Astrocyte (in vitro differentiated cells and primary cell): ENCODE measurements around the gene ATG101. TPM values are rescaled to one million over a fixed set of nuclear protein-coding genes. Genes with fewer than 3 reads are reported as not detected.

Experiments used
- DNase-seq: peaks from one replicate; pipeline ENCODE4 v3.0.0-alpha.2; 2010; ENCODE audit warnings: low read depth
- FAIRE-seq: peaks from 2 replicates; lab custom pipeline; 2011; peaks lifted over from hg19 to GRCh38; lab: Jason Lieb, UNC
- H2AFZ ChIP-seq: 2 replicates; pipeline ENCODE4 v1.6.0; 2012; ENCODE audit warnings: low read depth, low read length, inconsistent platforms
- H3K27ac ChIP-seq: 2 replicates; pipeline ENCODE4 v1.5.1; 2011; ENCODE audit warnings: low read depth, low read length, inconsistent platforms
- H3K27me3 ChIP-seq: 2 replicates; pipeline ENCODE4 v1.6.0; 2011; ENCODE audit warnings: low read length, inconsistent platforms; ENCODE audit not compliant: insufficient read depth
- H3K36me3 ChIP-seq: 2 replicates; pipeline ENCODE4 v1.5.1; 2011; ENCODE audit warnings: low read length, inconsistent platforms; ENCODE audit not compliant: insufficient read depth
- H3K4me1 ChIP-seq: 2 replicates; pipeline ENCODE4 v1.5.1; 2011; ENCODE audit warnings: low read length, inconsistent platforms; ENCODE audit not compliant: insufficient read depth
- H3K4me2 ChIP-seq: 2 replicates; pipeline ENCODE4 v1.6.0; 2012; ENCODE audit warnings: low read length, inconsistent platforms
- H3K4me3 ChIP-seq: 2 replicates; pipeline ENCODE4 v1.5.1; 2011; ENCODE audit warnings: low read depth, mild to moderate bottlenecking, low read length, inconsistent platforms; ENCODE audit not compliant: insufficient read depth
- H3K79me2 ChIP-seq: 2 replicates; pipeline ENCODE4 v1.6.0; 2012; ENCODE audit warnings: mild to moderate bottlenecking, low read length, inconsistent platforms; ENCODE audit not compliant: insufficient read depth
- H3K9ac ChIP-seq: 2 replicates; pipeline ENCODE4 v1.6.0; 2012; ENCODE audit warnings: mild to moderate bottlenecking, low read length, inconsistent platforms
- H3K9me3 ChIP-seq: 2 replicates; pipeline ENCODE4 v1.5.1; 2012; ENCODE audit warnings: low read depth, mild to moderate bottlenecking, low read length, inconsistent platforms; ENCODE audit not compliant: insufficient read depth
- H4K20me1 ChIP-seq: 2 replicates; pipeline ENCODE4 v1.6.0; 2012; ENCODE audit warnings: low read length, inconsistent platforms; ENCODE audit not compliant: insufficient read depth
- H3K27ac Mint-ChIP-seq: one replicate; pipeline ENCODE4 v1.8.0; 2021; ENCODE audit warnings: mild to moderate bottlenecking, mixed read lengths; ENCODE audit not compliant: unreplicated experiment
- H3K27me3 Mint-ChIP-seq: one replicate; pipeline ENCODE4 v1.8.0; 2021; ENCODE audit warnings: low read depth, mixed read lengths; ENCODE audit not compliant: unreplicated experiment
- H3K36me3 Mint-ChIP-seq: one replicate; pipeline ENCODE4 v1.8.0; 2021; ENCODE audit warnings: low read depth, mixed read lengths; ENCODE audit not compliant: unreplicated experiment
- H3K4me1 Mint-ChIP-seq: one replicate; pipeline ENCODE4 v1.8.0; 2021; ENCODE audit warnings: low read depth, mixed read lengths; ENCODE audit not compliant: unreplicated experiment
- H3K4me3 Mint-ChIP-seq: one replicate; pipeline ENCODE4 v1.8.0; 2021; ENCODE audit warnings: mild to moderate bottlenecking, moderate library complexity, mixed read lengths; ENCODE audit not compliant: unreplicated experiment
- H3K9me3 Mint-ChIP-seq: one replicate; pipeline ENCODE4 v1.8.0; 2021; ENCODE audit warnings: mild to moderate bottlenecking, mixed read lengths; ENCODE audit not compliant: unreplicated experiment
- EZH2 ChIP-seq: IDR thresholded peaks from 2 replicates; pipeline ENCODE4 v1.6.1; 2012; ENCODE audit warnings: mild to moderate bottlenecking, low read length, inconsistent platforms; ENCODE audit not compliant: insufficient read depth
- total RNA-seq: library from RNA; stranded (reverse); gene quantifications from 2 replicates; pipeline ENCODE4 v1.2.1, GENCODE V29; 2021
- TF ChIP-seq, protein P1 (sequence below): IDR thresholded peaks from 2 replicates; pipeline ENCODE4 v1.5.1; 2011; ENCODE audit warnings: low read depth, mild to moderate bottlenecking, inconsistent platforms, low read length, moderate library complexity; ENCODE audit not compliant: insufficient read depth

Gene ATG101
- total RNA-seq, 1 donor from 2014 or later: 54.2 TPM

DNA sequence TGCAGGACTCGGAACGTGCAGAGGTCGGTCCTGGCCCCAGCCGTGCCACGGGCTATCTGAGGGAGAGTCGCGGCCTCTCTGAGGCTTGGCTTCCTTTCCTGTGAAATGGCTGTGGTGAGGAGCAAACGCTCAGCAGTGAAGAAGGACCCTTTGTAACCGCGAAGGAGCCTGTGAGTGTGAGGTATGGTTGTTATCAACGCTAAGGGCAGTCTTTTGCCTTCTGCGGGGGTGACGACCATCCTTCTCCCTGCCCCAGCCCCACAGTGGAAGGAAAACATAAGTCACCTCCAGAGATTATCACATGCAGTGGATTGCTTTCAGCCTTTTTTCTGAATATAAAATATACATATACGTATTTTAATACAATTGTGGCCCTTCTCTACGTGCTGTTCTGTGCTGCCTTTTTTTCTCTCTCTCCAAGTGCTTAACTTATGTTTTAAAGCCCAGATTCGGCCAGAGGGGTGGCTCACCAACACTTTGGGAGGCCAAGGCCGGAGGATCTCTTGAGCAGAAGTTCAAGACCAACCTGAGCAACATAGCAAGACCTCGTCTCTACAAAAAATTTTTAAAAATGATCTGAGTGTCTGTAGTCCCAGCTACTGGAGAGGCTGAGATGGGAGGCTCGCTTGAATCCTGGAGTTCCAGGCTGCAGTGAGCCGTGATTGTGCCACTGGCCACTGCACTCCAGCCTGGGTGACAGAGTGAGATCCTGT is 45.6 kb upstream of the ATG101 start:
- peaks cover 3% of the 10 kb centered on the region for H3K27me3 Mint-ChIP-seq
- TF ChIP-seq, protein P1, sequence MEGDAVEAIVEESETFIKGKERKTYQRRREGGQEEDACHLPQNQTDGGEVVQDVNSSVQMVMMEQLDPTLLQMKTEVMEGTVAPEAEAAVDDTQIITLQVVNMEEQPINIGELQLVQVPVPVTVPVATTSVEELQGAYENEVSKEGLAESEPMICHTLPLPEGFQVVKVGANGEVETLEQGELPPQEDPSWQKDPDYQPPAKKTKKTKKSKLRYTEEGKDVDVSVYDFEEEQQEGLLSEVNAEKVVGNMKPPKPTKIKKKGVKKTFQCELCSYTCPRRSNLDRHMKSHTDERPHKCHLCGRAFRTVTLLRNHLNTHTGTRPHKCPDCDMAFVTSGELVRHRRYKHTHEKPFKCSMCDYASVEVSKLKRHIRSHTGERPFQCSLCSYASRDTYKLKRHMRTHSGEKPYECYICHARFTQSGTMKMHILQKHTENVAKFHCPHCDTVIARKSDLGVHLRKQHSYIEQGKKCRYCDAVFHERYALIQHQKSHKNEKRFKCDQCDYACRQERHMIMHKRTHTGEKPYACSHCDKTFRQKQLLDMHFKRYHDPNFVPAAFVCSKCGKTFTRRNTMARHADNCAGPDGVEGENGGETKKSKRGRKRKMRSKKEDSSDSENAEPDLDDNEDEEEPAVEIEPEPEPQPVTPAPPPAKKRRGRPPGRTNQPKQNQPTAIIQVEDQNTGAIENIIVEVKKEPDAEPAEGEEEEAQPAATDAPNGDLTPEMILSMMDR: no peak
- TF ChIP-seq EZH2: no peak
- H3K9ac ChIP-seq: peak overlapping the region; percentile 28

DNA sequence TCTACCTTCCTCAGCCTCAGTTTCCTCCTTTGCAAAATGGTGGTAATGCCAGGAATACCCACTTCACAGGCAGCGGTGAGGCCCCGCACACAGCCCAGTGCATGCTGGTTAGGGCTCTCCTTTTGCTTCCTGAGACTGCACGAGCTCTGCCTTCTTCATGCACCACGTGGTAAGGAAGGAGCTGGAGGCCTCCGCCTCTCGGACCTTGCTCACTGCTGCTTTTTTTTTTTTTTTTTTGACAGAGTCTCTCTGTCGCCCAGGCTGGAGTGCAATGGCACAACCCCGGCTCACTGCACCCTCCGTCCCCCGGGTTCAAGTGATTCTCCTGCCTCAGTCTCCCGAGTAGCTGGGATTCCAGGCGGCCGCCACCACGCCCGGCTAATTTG is 44.9 kb upstream of the ATG101 start:
- Histone ChIP-seq H3K9me3 (no peaks in the 10 kb centered on the region), H3K4me1 (peaks cover 13% of the 10 kb centered on the region), H4K20me1 (no peaks in the 10 kb centered on the region), H3K9ac (no peak overlapping the region), H3K27ac (no peak overlapping the region), H3K79me2 (no peaks in the 10 kb centered on the region), H3K36me3 (no peaks in the 10 kb centered on the region), H3K4me3 (no peak overlapping the region), H3K4me2 (no peak overlapping the region), H3K27me3 (no peaks in the 10 kb centered on the region), H2AFZ (no peak overlapping the region)
- H3K36me3 Mint-ChIP-seq: no peaks in the 10 kb centered on the region
- no peak overlapping the region for H3K27ac Mint-ChIP-seq
- TF ChIP-seq, protein P1: no peak
- TF ChIP-seq EZH2: no peak
- no peaks in the 10 kb centered on the region for H3K9me3 Mint-ChIP-seq
- DNase-seq (no peak), FAIRE-seq (no peak)
- H3K4me3 Mint-ChIP-seq: no peak overlapping the region
- H3K27me3 Mint-ChIP-seq: peaks cover 6% of the 10 kb centered on the region
- H3K4me1 Mint-ChIP-seq: peaks cover 18% of the 10 kb centered on the region

More for the DNA sequence above, 45.6 kb upstream of the ATG101 start:
- FAIRE-seq (no peak), DNase-seq (peak; percentile 18)
- H3K36me3 Mint-ChIP-seq: no peaks in the 10 kb centered on the region
- H3K27ac Mint-ChIP-seq: no peak overlapping the region
- peak overlapping the region; percentile 78 for H3K4me3 Mint-ChIP-seq
- Histone ChIP-seq H3K27ac (no peak overlapping the region), H3K79me2 (no peaks in the 10 kb centered on the region), H3K36me3 (no peaks in the 10 kb centered on the region), H3K4me3 (no peak overlapping the region), H4K20me1 (no peaks in the 10 kb centered on the region), H3K4me2 (peak overlapping the region; percentile 89), H2AFZ (peak overlapping the region; percentile 81), H3K27me3 (no peaks in the 10 kb centered on the region), H3K4me1 (peaks cover 17% of the 10 kb centered on the region), H3K9me3 (no peaks in the 10 kb centered on the region)
- H3K9me3 Mint-ChIP-seq: no peaks in the 10 kb centered on the region
- H3K4me1 Mint-ChIP-seq: peaks cover 16% of the 10 kb centered on the region

DNA sequence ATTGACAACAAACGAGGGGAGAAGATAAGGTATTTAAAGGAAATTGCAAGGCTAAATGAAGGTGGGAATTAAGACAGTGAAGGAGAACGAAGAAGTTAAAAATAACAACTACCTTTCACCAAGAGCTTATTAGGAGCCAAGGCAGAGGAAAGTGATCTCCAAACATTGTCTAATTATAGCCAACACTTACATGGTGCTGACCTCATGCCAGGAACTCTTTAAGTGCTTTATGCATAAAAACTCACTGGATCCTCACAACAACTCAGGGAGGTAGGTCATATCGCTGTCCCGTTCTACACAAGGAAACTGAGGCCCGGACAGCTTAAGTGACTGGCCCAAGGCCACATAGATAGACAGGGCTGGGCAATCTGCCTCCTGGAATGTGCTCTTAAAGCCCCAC is 43.5 kb upstream of the ATG101 start:
- no peaks in the 10 kb centered on the region for H4K20me1 ChIP-seq
- no peak overlapping the region for H3K27ac Mint-ChIP-seq

More for the DNA sequence above, 43.5 kb upstream of the ATG101 start:
- H3K27me3 ChIP-seq: no peaks in the 10 kb centered on the region
- FAIRE-seq (no peak), DNase-seq (no peak)
- no peaks in the 10 kb centered on the region for H3K9me3 ChIP-seq
- H3K4me3 Mint-ChIP-seq: no peak overlapping the region
- H3K4me2 ChIP-seq: peak overlapping the region; percentile 89
- TF ChIP-seq EZH2: no peak
- TF ChIP-seq, protein P1: no peak
- H3K4me1 Mint-ChIP-seq: peaks cover 11% of the 10 kb centered on the region
- no peak overlapping the region for H3K27ac ChIP-seq
- H3K36me3 Mint-ChIP-seq: no peaks in the 10 kb centered on the region
- H3K4me1 ChIP-seq: peaks cover 13% of the 10 kb centered on the region
- H3K4me3 ChIP-seq: no peak overlapping the region
- H3K9me3 Mint-ChIP-seq: no peaks in the 10 kb centered on the region
- no peaks in the 10 kb centered on the region for H3K36me3 ChIP-seq
- peak overlapping the region; percentile 73 for H3K9ac ChIP-seq
- H3K79me2 ChIP-seq: no peaks in the 10 kb centered on the region
- H2AFZ ChIP-seq: no peak overlapping the region
- peaks cover 6% of the 10 kb centered on the region for H3K27me3 Mint-ChIP-seq
